ENCODE measurements around the gene ACER2.

The ACER2 gene

GRCh38 chr9:19470981-19471650 is 62.3 kb downstream of the ACER2 start (continued):
- no peak for TF ChIP-seq PPARA (CRISPR knock-in tag; IDR thresholded peaks at IDR 0.05; ENCODE audit: borderline replicate concordance)
- TF ChIP-seq ZNF70 (CRISPR knock-in tag; IDR thresholded peaks at IDR 0.05), result no peak
- TF ChIP-seq CSDC2 (CRISPR knock-in tag; IDR thresholded peaks at IDR 0.05), result no peak
- no peak for TF ChIP-seq OSR1 (CRISPR knock-in tag; IDR thresholded peaks at IDR 0.05)
- no peak for TF ChIP-seq TCF4 (CRISPR knock-in tag; IDR thresholded peaks at IDR 0.05; ENCODE audit: borderline replicate concordance)
- TF ChIP-seq ZFP3 (CRISPR knock-in tag; IDR thresholded peaks at IDR 0.05), result no peak
- no peak for TF ChIP-seq RARB (CRISPR knock-in tag; IDR thresholded peaks at IDR 0.05)
- TF ChIP-seq POU6F1 (CRISPR knock-in tag; IDR thresholded peaks at IDR 0.05; ENCODE audit: borderline replicate concordance, low read depth), result no peak
- no peak for TF ChIP-seq ZNF565 (CRISPR knock-in tag; conservative IDR thresholded peaks at IDR 0.05; ENCODE audit: low read depth)
- no peak for TF ChIP-seq PATZ1 (CRISPR knock-in tag; IDR thresholded peaks at IDR 0.05; ENCODE audit: borderline replicate concordance)

- ATAC-seq, result peak; percentile 91
- no peak for TF ChIP-seq ZNF8 (CRISPR knock-in tag; IDR thresholded peaks at IDR 0.05)
- TF ChIP-seq SNAI2 (CRISPR knock-in tag; IDR thresholded peaks at IDR 0.05), result no peak
- no peak for TF ChIP-seq POU6F1 (CRISPR knock-in tag; IDR thresholded peaks at IDR 0.05; ENCODE audit: borderline replicate concordance, low read depth)
- TF ChIP-seq CSDC2 (CRISPR knock-in tag; IDR thresholded peaks at IDR 0.05), result no peak
- TF ChIP-seq CSRNP3 (CRISPR knock-in tag; IDR thresholded peaks at IDR 0.05), result no peak
Observed at GRCh38 chr9:19471737-19472648, 63.2 kb downstream of the ACER2 start.

- no peak for TF ChIP-seq SNAI2 (CRISPR knock-in tag; IDR thresholded peaks at IDR 0.05)
- TF ChIP-seq, protein P1, sequence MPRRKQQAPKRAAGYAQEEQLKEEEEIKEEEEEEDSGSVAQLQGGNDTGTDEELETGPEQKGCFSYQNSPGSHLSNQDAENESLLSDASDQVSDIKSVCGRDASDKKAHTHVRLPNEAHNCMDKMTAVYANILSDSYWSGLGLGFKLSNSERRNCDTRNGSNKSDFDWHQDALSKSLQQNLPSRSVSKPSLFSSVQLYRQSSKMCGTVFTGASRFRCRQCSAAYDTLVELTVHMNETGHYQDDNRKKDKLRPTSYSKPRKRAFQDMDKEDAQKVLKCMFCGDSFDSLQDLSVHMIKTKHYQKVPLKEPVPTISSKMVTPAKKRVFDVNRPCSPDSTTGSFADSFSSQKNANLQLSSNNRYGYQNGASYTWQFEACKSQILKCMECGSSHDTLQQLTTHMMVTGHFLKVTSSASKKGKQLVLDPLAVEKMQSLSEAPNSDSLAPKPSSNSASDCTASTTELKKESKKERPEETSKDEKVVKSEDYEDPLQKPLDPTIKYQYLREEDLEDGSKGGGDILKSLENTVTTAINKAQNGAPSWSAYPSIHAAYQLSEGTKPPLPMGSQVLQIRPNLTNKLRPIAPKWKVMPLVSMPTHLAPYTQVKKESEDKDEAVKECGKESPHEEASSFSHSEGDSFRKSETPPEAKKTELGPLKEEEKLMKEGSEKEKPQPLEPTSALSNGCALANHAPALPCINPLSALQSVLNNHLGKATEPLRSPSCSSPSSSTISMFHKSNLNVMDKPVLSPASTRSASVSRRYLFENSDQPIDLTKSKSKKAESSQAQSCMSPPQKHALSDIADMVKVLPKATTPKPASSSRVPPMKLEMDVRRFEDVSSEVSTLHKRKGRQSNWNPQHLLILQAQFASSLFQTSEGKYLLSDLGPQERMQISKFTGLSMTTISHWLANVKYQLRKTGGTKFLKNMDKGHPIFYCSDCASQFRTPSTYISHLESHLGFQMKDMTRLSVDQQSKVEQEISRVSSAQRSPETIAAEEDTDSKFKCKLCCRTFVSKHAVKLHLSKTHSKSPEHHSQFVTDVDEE (CRISPR knock-in tag; IDR thresholded peaks at IDR 0.05), result no peak
- TF ChIP-seq PATZ1 (CRISPR knock-in tag; IDR thresholded peaks at IDR 0.05; ENCODE audit: borderline replicate concordance), result no peak
- no peak for TF ChIP-seq ISL1 (CRISPR knock-in tag; IDR thresholded peaks at IDR 0.05)
- no peak for TF ChIP-seq ARNTL (CRISPR knock-in tag; IDR thresholded peaks at IDR 0.05; ENCODE audit: borderline replicate concordance, low read depth)
- no peak for TF ChIP-seq ZNF70 (CRISPR knock-in tag; IDR thresholded peaks at IDR 0.05)
- ATAC-seq, result no peak
Observed at GRCh38 chr9:19473605-19474004, 64.8 kb downstream of the ACER2 start.

Measured in SK-N-SH treated with all-trans-retinoic acid at 6 μM for 48 hours (cell line).